Kidney glomerular epithelial cell (primary cell): ENCODE data around the gene GTPBP1.
A peak's percentile ranks its signal among the peaks of the same experiment; 100 is the strongest.

Experiments
- DNase-seq: peaks from one replicate; lab custom pipeline; 2025; lab: John Stamatoyannopoulos, UW

GTPBP1 gene

DNA sequence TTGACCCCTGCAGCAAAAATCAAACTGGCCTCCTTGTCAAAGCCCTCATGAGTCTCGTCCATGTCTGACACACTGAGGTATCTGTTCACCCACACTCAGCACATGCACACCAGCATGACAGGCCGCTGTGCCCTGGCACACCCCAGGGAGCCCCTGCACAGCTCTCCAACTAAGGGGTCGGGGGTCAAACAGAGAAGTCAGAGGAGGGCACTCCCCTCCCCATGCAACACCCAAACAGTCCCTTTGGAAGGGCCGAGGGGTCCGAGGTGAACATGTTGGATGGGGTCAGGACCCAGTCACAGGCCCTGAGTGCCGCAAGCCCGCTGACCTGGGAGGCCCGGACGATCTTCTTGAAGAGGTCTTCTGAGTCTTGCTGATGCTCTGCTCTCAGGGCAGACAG, 35.4 kb downstream of the GTPBP1 start:
- no peak for DNase-seq

DNA sequence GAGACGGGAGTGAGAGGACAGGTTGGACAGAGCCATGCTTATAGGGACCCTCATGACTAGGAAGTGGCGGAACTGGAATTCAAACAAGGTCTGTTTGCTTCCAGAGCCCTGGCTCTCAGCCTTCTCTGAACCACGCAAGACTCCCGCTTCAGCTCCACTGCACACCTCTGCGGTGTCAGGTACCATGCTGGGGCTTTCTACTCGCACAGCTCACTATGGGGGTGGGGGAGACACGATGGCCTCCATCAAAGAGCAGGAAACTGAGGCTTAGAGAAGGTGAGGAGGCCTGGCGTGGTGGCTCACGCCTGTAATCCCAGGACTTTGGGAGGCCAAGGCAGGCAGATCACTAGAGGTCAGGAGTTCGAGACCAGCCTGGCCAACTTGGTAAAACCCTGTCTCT, 35.8 kb downstream of the GTPBP1 start:
- no peak for DNase-seq

DNA sequence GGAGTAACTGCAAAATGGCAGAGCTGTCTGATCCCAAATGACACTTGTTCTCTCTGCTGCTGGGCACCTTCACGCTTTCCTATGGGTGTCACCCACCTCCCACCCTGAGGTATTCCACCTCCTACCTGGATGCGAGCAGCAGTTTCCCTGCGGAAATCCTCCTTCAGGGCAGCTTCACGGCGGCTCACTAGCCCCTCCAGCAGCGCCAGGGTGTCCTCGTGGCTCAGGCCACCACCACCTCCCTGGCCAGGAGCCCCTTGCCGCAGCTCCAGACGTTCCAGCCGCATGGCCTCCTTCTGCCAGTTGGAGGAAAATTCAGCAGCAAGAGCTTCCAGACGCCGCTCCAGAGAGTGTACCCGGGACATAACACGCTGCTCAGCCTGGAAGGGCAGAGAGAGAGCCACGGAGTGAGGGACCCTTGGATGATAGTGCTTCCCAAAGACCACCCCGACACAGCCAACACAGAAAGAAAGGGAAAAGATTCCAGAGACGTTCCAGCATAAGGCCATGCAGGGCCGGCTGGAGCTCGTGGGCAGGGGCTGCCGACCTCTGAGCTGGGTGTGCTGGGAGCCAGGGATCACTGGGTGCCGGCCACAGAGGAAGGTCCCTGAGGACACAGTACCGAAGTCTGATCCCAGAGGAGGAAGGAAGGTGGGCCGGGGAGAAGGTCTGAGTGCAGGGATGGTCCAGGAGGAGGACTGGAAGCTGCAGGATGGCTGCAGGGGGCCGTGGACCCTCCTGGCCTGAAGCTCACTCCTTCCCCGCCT, 36.6 kb downstream of the GTPBP1 start:
- no peak for DNase-seq

DNA sequence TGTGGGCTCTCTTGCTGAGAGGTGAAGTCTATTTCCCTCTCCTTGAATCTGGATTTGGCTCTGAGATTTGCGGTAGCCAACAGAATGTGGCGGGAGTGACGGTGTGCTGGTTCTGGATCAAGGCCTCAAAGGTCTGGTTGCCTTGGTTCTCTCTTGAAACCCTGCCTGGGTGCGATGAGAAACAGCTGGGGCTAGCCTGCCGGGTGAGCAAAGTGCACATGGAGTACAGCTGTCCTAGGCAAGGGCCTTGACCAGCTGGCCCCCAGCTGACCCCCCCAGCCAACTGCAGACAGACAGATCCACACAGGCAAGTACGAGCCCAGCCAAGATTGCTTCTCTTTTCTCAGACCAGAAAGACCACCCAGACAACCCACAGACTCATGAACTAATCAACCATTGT, 39.2 kb downstream of the GTPBP1 start:
- DNase-seq, result no peak

DNA sequence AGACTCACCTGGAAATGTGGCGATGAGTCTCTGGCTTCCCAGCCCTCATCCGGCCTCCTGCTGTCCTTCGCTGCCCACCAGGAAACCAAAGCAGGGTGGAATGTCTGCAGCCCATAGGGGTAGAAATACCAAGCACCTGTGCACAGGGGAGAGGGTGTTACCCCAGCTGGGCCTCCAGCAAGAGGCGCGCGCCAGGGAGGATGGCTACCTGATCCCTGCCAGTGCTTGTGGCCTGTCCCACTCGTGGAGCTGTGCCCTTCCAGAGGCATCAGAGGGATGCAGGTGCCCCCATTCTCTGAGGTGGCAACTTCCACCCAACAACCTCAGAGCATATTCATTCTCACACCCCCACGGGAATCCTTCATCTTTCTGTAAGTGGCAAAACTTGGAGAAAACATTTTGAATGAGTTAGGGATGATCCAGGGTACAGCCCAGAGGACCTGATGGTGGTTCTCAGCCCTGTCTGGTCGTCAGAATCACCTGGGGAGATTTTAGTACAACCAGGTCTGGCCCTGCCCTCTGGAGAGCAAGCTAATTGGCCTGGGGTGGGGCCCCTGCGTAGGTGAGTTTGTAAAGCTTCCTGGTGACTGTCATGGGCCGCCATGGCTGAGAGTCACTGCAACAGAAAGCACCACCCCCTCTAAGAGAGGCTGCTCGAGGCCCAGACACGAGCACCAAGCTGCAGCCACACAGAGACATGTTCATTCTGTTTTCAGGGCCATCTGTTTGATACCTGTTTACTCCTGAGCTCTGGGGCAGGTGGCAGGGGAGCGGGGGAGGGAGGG, 40.1 kb downstream of the GTPBP1 start:
- no peak for DNase-seq

DNA sequence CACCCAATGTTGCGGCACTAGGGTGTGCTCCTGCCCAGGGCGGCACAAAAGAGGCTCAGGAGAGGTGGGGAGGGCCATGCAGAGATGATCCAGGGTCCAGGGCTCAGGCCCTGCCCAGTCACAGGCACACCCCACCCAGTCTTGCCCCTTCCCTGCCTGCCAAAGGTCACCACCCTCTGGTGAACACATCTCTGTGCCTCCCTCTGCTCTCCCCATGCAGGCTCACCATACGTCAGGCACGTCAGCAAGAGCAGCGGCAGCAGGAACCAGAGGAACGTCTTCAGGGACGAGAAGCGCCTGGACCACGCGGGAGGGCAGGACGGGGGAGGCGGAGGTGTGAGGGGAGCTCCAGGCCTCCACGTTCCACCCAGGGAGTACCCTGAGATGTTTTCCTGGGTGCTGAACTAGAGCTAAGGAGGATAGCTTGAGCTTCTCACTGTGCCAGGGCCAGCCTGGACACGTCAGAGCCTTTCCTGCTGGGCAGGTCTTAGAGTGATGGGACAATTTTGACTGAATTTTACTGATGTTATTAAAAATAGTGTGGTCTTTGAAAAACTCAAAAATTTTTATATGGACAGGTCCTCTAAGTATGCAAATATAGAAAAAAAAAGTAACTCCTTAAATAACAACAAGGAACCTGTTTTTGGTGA, 42.9 kb downstream of the GTPBP1 start:
- DNase-seq, result no peak

DNA sequence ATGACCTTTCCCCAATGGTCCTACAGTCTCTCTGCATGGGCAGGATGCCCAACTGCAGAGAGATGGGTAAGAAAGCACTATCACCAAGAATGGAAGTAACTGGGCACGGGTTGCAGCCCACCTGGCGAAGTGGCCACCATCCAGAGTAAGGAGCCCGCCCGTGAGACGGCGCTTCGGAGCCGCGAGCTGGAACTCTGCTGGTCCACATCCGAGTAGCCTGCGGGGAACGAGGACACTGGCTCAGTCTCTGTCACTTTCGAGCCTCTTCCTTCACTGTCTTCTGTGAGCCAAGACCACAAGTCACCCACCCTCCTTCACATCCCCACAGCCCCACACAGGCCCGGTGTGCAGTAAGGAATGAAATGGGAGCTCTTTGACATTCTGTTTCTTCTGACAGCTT, 44.4 kb downstream of the GTPBP1 start:
- no peak for DNase-seq

DNA sequence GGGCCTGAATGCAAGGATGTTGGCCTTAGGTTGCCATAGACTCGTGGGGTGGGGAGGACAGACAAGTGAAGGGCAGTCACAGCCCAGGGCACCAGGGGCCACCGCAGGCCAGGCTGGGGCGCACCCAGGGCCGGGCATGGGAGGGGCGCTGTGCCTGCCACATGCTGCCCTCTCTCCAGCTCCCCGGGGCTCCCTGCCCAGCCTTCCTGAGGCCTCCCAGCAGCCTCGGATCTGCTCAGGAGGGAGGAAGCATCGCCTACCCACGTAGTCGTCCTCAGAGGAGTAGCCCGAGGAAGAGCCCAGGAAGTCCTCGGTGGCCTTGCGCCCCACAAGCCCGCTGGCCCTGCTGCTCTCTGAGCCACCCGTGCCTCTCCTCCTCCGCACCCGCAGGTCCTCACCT, 44.9 kb downstream of the GTPBP1 start:
- no peak for DNase-seq

DNA sequence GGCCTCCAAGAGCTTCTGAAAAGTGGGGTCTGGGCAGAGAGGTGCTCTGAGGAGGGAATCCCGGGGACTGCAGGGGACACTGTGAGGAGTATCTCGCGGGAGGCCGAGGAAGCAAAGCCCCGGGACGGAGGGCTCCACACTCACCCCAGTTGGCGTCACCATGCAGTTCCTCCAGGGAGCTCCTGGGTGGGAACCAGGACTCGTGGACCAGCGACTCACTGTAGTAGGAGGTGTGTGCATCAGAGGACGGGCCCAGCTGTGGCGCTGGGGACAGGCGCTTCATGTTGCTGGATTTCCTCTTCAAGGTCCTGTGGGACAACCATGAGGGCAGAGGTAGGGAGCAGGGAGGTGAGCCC, 45.3 kb downstream of the GTPBP1 start:
- DNase-seq, result no peak

DNA sequence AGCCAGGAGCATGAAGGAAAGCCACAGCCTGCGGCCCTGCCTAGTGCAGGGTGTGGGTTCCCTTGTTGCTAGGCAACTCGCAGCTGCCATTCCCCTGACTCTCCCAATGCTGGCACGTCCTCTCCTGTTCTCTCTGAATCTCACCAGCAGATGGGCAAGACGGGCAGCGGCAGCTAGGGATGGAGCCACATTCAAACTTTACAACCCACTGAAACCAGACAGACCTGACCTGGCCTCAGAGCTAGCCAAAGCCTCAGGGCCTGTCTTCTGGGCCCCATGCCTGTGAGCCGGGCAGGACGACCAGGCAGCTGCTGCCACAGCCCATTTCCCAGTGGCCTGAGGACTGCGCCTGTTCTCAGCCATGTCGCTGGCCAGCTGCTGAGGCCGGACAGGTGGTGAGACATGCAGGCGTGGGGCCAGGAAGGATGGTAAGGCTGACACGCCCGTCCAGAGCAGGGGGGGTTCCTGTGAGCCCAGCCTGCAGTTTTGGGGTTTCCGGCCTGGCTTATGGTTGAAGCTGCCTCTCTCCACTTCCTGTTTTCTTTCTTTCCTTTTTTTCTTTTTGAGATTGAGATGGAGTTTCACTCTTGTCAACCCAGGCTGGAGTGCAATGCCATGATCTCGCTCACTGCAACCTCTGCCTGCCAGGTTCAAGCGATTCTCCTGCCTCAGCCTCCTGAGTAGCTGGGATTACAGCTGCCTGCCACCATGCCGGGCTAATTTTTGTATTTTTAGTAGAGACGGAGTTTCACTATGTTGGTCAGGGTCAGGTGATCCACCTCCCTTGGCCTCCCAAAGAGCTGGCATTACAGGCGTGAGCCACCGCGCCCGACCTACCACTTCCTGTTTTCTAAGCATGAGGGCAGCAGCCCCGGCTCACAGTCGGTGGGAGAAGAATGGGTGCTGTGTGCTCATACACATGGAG, 45.9 kb downstream of the GTPBP1 start:
- no peak for DNase-seq

DNA sequence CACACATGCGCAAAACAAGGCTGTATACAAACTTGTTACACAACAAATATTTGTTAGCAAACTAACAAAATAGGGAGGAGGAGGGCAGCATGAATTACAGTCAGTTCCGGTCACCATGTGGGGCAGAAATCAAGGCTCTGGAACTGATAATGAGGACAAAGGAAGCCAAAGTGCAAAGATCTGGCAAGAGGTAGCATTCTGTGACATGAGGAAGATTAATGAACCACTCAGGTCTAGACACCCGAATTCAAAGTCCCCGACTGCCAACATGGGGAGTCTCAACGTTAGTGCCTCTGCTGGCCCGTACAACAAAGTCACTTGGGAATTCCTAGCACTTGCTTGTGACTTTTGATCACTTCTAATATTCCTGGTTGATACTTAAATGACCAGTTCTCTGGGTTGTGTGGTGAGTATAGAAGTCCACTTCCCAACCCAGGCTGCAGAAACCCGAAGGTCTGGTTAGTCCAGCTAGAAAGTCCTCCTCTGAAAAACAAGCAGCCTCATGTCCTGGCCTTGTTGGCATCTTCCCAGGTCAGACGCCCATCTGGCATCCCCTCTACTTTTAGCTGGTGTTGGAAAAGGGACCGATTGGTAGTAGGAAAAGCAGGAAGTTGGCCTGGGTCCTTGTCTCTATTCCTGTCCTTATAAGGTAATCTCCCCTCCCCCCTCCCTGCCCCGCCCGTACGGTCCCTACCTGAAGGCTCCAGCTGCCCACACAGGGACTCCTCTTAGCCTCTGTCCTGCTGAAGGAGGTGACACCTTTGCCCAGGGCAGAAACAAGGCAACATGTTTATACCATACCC, 48.4 kb downstream of the GTPBP1 start:
- DNase-seq, result peak; percentile 21

DNA sequence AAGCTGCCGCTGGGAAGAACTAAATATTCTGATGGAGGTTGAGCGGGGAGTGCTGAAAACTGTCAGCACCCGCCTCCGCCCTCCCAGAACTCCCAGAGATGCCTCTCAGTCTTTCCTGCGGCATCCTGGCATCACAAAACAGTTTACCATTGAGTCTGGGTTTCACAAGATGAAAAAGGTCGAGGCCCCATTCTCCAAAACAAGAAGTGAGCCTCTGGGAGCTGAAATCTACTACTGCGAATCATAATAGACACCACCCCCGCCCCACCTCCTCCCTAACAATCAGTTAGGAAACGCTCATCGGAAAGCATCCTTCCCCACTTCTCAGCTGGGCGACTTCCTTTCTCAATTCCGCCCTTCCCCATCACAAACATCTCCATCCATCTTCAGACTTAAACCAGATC, 49.0 kb downstream of the GTPBP1 start:
- no peak for DNase-seq

DNA sequence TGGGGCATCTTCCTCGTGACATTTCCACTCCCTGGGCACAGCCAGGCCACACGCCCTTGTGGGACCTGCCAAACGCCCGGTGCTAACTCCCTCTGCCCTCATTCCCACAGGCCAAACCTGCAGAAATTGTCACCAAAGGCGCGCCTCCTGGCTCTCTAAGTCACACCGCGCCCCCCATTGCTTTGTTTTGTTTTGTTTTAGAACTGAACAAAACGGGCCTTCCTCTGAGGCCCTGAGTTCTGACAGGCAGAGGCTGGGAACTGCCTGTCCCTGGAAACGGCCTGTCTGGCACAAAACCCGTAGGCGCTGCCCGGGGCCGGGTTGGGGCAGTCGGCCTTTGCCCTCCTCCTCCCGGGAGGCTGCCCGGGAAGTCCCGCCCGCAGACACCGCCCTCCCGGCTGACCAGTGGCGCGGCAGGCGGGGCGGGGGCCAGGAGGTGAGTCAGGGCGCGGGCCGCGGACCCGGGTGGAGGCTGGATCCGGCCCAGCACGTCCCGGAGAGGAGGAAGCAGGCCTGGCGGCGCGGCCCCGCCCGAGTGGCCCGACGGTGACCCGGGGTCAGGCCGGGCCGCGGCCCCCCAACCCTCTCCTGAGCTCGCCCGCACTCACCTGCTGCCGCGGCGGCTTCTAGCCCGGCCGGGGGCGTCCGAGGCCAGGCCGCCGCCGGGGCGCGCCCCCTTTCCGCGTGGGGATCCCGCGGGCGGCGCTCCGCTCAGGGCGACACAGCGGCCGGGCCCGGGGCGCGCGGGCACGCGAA, 49.6 kb downstream of the GTPBP1 start:
- peak; percentile 66 for DNase-seq

DNA sequence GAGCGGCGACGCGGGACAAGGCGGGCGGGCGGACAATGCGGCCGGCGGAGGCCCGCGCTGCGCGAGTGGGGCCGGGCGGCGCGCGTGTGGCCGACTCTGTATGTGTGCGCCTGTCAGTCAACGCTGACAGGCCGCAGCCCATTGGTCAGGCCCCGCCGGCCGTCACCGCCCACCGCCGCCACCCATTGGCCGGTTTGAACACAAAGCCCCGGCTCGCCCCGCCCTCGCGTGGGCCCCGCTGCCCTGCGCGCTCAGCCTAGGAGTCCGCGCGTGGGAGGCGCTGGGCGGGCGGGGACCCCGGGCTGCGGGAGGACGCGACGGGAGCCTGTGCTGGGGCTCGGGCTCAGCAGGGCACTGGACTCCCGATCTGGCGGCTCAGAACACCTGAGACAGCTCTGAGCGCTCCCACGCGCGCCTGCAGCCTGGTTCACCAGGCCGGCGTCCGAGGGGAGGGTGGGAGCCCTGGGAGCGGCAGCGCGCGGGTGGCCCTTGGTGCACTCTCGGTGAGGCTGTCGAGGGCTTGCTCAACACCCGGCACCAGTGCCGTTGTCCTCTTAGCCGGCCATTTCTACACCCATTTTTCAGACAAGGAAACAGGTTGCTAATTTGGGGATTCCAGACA, 50.3 kb downstream of the GTPBP1 start, which contains the start of gene SUN2:
Gene SUN2, minus strand, starts transcription at position 88 of the 622 bp plus-strand sequence. CDS start 3,370 bp downstream, outside the sequence.
- DNase-seq, result peak; percentile 62

DNA sequence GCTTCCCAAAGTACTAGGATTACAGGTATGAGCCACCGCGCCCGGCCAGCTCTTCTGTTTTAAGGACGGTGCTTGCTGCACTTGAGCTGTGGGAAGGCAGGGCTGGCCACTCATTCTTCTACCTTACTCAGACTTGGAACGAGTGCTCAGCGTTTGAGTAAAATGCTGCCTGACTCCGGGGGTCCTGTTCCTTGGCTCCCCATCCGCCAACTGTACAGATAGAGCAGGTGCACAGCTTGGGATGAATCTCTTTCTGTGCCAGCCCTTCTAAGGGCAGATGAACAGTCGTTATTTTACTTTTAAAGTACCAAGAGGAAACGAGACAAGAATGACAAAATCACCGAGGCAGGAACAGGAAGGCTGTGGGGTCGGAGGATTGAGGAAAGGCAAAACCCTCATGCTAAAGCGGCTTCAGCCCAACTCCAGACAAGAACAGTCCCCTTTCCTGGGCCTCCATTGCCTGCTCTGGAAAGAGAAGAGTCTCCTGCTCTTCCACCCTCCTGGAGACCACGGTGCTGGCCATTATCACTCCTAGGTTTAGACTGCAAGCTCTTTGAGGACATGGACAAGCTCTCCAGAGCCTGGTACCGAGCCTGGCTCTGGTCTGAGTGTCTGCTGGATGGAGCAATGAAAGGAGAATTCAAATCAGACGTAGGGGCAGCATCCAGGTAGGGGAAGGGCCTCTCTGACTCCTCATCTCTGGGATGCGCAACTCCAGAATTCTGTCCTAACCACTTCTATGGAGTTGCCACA, 51.1 kb downstream of the GTPBP1 start:
- DNase-seq, result no peak

DNA sequence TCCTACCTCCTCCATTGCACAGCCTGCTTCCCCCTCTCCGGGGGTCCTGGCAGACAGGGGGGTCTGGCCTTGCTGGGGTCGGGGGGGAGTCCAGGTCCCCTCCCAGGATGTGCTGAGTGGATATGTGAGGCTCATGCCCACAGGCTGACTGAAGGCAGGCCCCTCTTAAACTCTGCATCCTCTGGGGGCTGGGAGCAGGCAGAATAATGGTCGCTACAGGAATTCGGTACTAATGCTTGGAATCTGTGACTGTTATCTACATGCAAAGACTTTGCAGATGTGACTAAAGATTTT, 51.7 kb downstream of the GTPBP1 start:
- no peak for DNase-seq

DNA sequence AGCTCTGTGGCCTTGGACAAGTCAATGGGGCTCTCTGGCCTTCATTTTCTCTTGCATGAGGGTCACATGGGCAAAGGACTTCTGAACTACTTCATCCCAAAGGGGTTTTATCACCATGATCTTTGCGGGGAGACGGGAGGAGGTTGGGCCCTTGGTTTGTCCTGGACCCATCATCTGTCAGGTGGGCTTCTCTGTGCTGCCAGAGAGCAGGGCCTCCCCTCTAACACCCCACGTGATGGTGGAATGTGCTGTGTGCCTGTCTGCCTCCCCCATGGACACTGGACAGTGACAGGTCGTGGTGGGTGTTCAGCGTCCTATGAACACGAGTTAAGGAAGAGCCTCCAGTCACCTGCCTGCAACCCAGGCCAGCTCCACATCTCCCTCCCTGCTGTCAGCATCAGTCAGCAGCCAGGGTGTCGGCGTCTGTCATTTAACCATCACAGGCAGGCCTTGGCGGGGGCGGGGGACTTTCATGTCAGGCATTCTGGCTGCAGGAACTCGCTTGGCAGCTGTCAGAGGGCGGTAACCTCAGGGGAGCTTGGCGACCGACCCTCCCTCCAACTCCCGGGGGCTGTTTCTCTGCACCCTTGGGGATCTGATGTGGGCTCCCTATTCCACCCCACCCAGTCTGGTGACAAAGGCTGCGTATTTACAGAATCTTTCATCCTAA, 52.7 kb downstream of the GTPBP1 start:
- no peak for DNase-seq

DNA sequence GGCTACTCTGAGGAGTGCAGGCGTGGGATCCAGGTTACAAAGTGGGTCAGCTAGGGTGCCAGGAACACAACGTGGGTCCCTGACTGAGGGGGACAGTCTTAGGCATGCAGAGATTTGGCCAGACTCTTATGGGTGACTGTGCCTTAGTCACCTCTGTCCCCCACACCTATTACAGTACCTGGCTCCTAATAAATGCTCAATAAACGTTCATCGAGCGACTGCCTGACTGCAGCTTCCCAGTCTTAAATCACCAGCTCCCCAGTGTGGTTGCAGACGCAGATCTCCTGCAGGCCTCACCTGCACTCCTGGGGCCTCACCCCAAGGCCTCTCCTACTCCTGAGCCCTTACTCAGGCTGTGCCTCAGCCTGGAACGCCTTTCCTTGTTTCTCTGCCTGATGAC, 53.3 kb downstream of the GTPBP1 start:
- DNase-seq, result no peak
